ENCODE measurements around the gene C2CD4C.
"Not testable (repeated sequence)": the region's sequence is repeated elsewhere in the genome, so short reads cannot be mapped to it uniquely, and the experiment has no call there.

C2CD4C gene

GRCh38 chr19:388691-389090 is 20.3 kb downstream of the C2CD4C start:
- no peak overlapping the region for H3K27ac ChIP-seq
- H3K27me3 ChIP-seq (replicated peaks): no peaks in the 10 kb centered on the region
- no peak for DNase-seq
- no peaks in the 10 kb centered on the region for H3K36me3 ChIP-seq (replicated peaks)
- in situ Hi-C loops (cut with HindIII; ENCODE audit: low pct_ligation_motif_present, low sequenced_read_pairs): no loop called here
- no peak overlapping the region for H3K4me3 ChIP-seq (ENCODE audit: low read depth, low read length)
- TF ChIP-seq CTCF (IDR thresholded peaks at IDR 0.05; ENCODE audit: low read depth, low read length, missing control alignments): no peak

GRCh38 chr19:387777-388176 is 21.2 kb downstream of the C2CD4C start:
- Histone ChIP-seq H3K36me3 (replicated peaks) (no peaks in the 10 kb centered on the region), H3K4me3 (ENCODE audit: low read depth, low read length) (no peak overlapping the region), H3K27me3 (replicated peaks) (no peaks in the 10 kb centered on the region), H3K27ac (no peak overlapping the region)
- no peak for DNase-seq
- no peak for TF ChIP-seq CTCF (IDR thresholded peaks at IDR 0.05; ENCODE audit: low read depth, low read length, missing control alignments)
- in situ Hi-C loops (cut with HindIII; ENCODE audit: low pct_ligation_motif_present, low sequenced_read_pairs): no loop called here

- H3K36me3 ChIP-seq (replicated peaks); H3K27me3 ChIP-seq (replicated peaks); in situ Hi-C loops (cut with HindIII; ENCODE audit: low pct_ligation_motif_present, low sequenced_read_pairs); H3K4me3 ChIP-seq (ENCODE audit: low read depth, low read length); H3K27ac ChIP-seq; DNase-seq: not testable (repeated sequence)
Observed at GRCh38 chr19:386632-387301, 22.2 kb downstream of the C2CD4C start.

GRCh38 chr19:386189-386588 is 22.8 kb downstream of the C2CD4C start:
- H3K36me3 ChIP-seq (replicated peaks); H3K4me3 ChIP-seq (ENCODE audit: low read depth, low read length); H3K27me3 ChIP-seq (replicated peaks); in situ Hi-C loops (cut with HindIII; ENCODE audit: low pct_ligation_motif_present, low sequenced_read_pairs); H3K27ac ChIP-seq; DNase-seq: not testable (repeated sequence)

- Histone ChIP-seq H3K27ac (no peak overlapping the region), H3K36me3 (replicated peaks) (no peaks in the 10 kb centered on the region), H3K27me3 (replicated peaks) (no peaks in the 10 kb centered on the region), H3K4me3 (ENCODE audit: low read depth, low read length) (no peak overlapping the region)
- no peak for DNase-seq
- in situ Hi-C loops (cut with HindIII; ENCODE audit: low pct_ligation_motif_present, low sequenced_read_pairs): no loop called here
- TF ChIP-seq CTCF (IDR thresholded peaks at IDR 0.05; ENCODE audit: low read depth, low read length, missing control alignments): no peak
Observed at GRCh38 chr19:384799-385169, 24.2 kb downstream of the C2CD4C start.

GRCh38 chr19:383922-384798 is 24.8 kb downstream of the C2CD4C start:
- peak; percentile 68 for TF ChIP-seq CTCF (IDR thresholded peaks at IDR 0.05; ENCODE audit: low read depth, low read length, missing control alignments)

More at GRCh38 chr19:383922-384798, 24.8 kb downstream of the C2CD4C start:
- no peak overlapping the region for H3K27ac ChIP-seq
- in situ Hi-C loops (cut with HindIII; ENCODE audit: low pct_ligation_motif_present, low sequenced_read_pairs): no loop called here
- H3K36me3 ChIP-seq (replicated peaks): no peaks in the 10 kb centered on the region
- no peak overlapping the region for H3K4me3 ChIP-seq (ENCODE audit: low read depth, low read length)
- DNase-seq: no peak
- no peaks in the 10 kb centered on the region for H3K27me3 ChIP-seq (replicated peaks)
